HepG2 (cell line): Measurements from ENCODE around the gene CBFA2T2. TPM values are rescaled to one million over a fixed set of nuclear protein-coding genes. Genes with fewer than 3 reads are reported as not detected.

Experiments used
- EED ChIP-seq: sonication (generic); formaldehyde crosslinking; IDR thresholded peaks from 2 replicates; pipeline ENCODE4 v1.5.0; 2020; ENCODE audit warnings: mild to moderate bottlenecking, missing genetic modification reagents
- KLF12 ChIP-seq: sonication (generic); formaldehyde crosslinking; IDR thresholded peaks from 2 replicates; pipeline ENCODE4 v1.4.0; 2020; ENCODE audit warnings: missing genetic modification reagents, borderline replicate concordance
- NR2C2 ChIP-seq: sonication (generic); formaldehyde crosslinking; IDR thresholded peaks from 2 replicates; pipeline ENCODE4 v1.4.0; 2020; ENCODE audit warnings: missing genetic modification reagents, mild to moderate bottlenecking, moderate library complexity, borderline replicate concordance
- SIN3B ChIP-seq: fragments of 150-350 bp; IDR thresholded peaks from 2 replicates; pipeline ENCODE4 v1.6.1; 2014; ENCODE audit warnings: low read length
- ZNF234 ChIP-seq: sonication (generic); formaldehyde crosslinking; conservative IDR thresholded peaks from 2 replicates; pipeline ENCODE4 v1.5.1; 2020; ENCODE audit warnings: mild to moderate bottlenecking, missing genetic modification reagents
- polyA plus RNA-seq, 8 experiments: library from polyadenylated mRNA; depleted of rRNA in 3 of 8; stranded (reverse) in 7 of 8; unstranded in 1 of 8; fragments of >200 nt; fragmentation: Illumina TruSeq in 4 of 8; extraction: Trizol in 4 of 8; gene quantifications; 2 replicates each; pipeline versions ENCODE4 v1.2.1 to v1.2.3, GENCODE V29; 2011 to 2016; ENCODE audit warnings: low read depth in 4 of 8, missing spikeins in 1 of 8, mixed read lengths in 1 of 8; ENCODE audit not compliant: insufficient read depth in 1 of 8
- total RNA-seq, 5 experiments: library from RNA; depleted of rRNA; stranded (reverse); fragments of >200 nt; fragmentation: Illumina TruSeq; extraction: Trizol; gene quantifications; 2 replicates each; pipeline ENCODE4 v1.2.3, GENCODE V29; 2016; ENCODE audit warnings: low read depth in 1 of 5
- TF ChIP-seq, protein P1 (sequence below): sonication (generic); formaldehyde crosslinking; IDR thresholded peaks from 2 replicates; pipeline ENCODE4 v1.4.0; 2020; ENCODE audit warnings: missing genetic modification reagents
- TF ChIP-seq, protein P2 (sequence below): sonication (generic); formaldehyde crosslinking; IDR thresholded peaks from 2 replicates; pipeline ENCODE4 v1.5.0; 2020; ENCODE audit warnings: mild to moderate bottlenecking, missing genetic modification reagents, borderline replicate concordance
- TF ChIP-seq, protein P3 (sequence below): sonication (generic); formaldehyde crosslinking; IDR thresholded peaks from 2 replicates; pipeline ENCODE4 v1.5.1; 2020; ENCODE audit warnings: missing genetic modification reagents, mild to moderate bottlenecking, borderline replicate concordance
- TF ChIP-seq, protein P4 (sequence below): sonication (generic); formaldehyde crosslinking; IDR thresholded peaks from 2 replicates; pipeline ENCODE4 v1.4.0; 2020; ENCODE audit warnings: mild to moderate bottlenecking, missing genetic modification reagents

Gene CBFA2T2
- total and polyA plus RNA-seq, 2 of the 13 experiments (the other 11 are each of a cell fraction or from before 2014, with no cell fraction given), result 6.3 to 21.2 TPM

DNA sequence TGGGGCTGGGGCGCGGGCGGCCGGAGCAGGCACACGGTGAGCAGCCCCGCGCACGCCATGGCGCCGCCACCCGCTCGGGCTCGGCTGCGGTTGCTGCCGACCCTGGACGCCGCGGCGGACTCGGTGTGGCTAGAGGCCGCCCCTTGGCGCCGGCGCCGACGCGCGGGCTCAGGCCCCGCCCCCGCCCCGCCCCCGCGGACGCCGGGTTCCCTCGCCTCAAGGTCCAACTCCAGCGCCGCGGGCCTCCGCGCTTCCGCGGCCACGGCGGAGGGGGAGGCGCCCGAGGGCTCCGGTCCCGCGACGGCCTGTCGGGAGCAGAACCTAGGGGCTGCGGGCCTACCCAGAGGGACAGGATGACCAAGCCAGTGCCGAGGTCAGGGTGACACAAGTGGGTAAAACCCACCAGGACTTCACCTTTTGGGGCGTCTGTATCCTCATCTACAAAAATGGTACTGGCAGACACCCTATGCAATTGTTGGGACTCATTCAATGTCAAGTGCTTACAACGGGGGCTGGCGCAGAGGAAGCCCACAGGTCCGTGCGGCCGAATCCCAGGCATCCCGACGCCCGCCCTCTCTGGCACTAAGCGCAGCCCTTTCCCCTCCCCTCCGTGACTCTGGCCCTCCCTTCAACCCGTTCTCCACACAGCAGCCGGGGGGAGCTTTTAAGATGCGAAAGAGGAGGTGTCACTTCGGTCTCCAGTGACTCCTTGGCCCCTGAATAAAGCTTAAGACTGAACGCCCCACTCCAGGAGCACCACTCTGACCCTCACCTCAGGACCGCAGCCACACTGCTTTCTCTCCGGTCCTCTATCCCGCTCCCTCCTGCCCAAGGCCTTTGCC is 184.6 kb downstream of the CBFA2T2 start, which contains the start of gene NECAB3 (continued):
- TF ChIP-seq, protein P1, sequence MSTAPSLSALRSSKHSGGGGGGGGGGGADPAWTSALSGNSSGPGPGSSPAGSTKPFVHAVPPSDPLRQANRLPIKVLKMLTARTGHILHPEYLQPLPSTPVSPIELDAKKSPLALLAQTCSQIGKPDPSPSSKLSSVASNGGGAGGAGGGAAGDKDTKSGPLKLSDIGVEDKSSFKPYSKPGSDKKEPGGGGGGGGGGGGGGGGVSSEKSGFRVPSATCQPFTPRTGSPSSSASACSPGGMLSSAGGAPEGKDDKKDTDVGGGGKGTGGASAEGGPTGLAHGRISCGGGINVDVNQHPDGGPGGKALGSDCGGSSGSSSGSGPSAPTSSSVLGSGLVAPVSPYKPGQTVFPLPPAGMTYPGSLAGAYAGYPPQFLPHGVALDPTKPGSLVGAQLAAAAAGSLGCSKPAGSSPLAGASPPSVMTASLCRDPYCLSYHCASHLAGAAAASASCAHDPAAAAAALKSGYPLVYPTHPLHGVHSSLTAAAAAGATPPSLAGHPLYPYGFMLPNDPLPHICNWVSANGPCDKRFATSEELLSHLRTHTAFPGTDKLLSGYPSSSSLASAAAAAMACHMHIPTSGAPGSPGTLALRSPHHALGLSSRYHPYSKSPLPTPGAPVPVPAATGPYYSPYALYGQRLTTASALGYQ, result 0 out of 2 replicates have a peak, but pooled peaks have one; percentile 52
- peak; percentile 51; the same call in 1 of the 2 replicates for TF ChIP-seq EED (CRISPR knock-in tag)
- TF ChIP-seq KLF12, result peak; percentile 88
- TF ChIP-seq, protein P2, sequence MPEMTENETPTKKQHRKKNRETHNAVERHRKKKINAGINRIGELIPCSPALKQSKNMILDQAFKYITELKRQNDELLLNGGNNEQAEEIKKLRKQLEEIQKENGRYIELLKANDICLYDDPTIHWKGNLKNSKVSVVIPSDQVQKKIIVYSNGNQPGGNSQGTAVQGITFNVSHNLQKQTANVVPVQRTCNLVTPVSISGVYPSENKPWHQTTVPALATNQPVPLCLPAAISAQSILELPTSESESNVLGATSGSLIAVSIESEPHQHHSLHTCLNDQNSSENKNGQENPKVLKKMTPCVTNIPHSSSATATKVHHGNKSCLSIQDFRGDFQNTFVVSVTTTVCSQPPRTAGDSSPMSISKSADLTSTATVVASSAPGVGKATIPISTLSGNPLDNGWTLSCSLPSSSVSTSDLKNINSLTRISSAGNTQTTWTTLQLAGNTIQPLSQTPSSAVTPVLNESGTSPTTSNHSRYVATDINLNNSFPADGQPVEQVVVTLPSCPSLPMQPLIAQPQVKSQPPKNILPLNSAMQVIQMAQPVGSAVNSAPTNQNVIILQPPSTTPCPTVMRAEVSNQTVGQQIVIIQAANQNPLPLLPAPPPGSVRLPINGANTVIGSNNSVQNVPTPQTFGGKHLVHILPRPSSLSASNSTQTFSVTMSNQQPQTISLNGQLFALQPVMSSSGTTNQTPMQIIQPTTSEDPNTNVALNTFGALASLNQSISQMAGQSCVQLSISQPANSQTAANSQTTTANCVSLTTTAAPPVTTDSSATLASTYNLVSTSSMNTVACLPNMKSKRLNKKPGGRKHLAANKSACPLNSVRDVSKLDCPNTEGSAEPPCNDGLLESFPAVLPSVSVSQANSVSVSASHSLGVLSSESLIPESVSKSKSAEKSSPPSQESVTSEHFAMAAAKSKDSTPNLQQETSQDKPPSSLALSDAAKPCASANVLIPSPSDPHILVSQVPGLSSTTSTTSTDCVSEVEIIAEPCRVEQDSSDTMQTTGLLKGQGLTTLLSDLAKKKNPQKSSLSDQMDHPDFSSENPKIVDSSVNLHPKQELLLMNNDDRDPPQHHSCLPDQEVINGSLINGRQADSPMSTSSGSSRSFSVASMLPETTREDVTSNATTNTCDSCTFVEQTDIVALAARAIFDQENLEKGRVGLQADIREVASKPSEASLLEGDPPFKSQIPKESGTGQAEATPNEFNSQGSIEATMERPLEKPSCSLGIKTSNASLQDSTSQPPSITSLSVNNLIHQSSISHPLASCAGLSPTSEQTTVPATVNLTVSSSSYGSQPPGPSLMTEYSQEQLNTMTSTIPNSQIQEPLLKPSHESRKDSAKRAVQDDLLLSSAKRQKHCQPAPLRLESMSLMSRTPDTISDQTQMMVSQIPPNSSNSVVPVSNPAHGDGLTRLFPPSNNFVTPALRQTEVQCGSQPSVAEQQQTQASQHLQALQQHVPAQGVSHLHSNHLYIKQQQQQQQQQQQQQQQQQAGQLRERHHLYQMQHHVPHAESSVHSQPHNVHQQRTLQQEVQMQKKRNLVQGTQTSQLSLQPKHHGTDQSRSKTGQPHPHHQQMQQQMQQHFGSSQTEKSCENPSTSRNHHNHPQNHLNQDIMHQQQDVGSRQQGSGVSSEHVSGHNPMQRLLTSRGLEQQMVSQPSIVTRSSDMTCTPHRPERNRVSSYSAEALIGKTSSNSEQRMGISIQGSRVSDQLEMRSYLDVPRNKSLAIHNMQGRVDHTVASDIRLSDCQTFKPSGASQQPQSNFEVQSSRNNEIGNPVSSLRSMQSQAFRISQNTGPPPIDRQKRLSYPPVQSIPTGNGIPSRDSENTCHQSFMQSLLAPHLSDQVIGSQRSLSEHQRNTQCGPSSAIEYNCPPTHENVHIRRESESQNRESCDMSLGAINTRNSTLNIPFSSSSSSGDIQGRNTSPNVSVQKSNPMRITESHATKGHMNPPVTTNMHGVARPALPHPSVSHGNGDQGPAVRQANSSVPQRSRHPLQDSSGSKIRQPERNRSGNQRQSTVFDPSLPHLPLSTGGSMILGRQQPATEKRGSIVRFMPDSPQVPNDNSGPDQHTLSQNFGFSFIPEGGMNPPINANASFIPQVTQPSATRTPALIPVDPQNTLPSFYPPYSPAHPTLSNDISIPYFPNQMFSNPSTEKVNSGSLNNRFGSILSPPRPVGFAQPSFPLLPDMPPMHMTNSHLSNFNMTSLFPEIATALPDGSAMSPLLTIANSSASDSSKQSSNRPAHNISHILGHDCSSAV, result no peak
- TF ChIP-seq SIN3B, result no peak
- TF ChIP-seq, protein P3, sequence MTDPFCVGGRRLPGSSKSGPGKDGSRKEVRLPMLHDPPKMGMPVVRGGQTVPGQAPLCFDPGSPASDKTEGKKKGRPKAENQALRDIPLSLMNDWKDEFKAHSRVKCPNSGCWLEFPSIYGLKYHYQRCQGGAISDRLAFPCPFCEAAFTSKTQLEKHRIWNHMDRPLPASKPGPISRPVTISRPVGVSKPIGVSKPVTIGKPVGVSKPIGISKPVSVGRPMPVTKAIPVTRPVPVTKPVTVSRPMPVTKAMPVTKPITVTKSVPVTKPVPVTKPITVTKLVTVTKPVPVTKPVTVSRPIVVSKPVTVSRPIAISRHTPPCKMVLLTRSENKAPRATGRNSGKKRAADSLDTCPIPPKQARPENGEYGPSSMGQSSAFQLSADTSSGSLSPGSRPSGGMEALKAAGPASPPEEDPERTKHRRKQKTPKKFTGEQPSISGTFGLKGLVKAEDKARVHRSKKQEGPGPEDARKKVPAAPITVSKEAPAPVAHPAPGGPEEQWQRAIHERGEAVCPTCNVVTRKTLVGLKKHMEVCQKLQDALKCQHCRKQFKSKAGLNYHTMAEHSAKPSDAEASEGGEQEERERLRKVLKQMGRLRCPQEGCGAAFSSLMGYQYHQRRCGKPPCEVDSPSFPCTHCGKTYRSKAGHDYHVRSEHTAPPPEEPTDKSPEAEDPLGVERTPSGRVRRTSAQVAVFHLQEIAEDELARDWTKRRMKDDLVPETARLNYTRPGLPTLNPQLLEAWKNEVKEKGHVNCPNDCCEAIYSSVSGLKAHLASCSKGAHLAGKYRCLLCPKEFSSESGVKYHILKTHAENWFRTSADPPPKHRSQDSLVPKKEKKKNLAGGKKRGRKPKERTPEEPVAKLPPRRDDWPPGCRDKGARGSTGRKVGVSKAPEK (CRISPR knock-in tag), result peak; percentile 63; the same call in 1 of the 2 replicates
- TF ChIP-seq ZNF234 (CRISPR knock-in tag), result no peak
- peak; percentile 74 for TF ChIP-seq NR2C2 (CRISPR knock-in tag)
- TF ChIP-seq, protein P4, sequence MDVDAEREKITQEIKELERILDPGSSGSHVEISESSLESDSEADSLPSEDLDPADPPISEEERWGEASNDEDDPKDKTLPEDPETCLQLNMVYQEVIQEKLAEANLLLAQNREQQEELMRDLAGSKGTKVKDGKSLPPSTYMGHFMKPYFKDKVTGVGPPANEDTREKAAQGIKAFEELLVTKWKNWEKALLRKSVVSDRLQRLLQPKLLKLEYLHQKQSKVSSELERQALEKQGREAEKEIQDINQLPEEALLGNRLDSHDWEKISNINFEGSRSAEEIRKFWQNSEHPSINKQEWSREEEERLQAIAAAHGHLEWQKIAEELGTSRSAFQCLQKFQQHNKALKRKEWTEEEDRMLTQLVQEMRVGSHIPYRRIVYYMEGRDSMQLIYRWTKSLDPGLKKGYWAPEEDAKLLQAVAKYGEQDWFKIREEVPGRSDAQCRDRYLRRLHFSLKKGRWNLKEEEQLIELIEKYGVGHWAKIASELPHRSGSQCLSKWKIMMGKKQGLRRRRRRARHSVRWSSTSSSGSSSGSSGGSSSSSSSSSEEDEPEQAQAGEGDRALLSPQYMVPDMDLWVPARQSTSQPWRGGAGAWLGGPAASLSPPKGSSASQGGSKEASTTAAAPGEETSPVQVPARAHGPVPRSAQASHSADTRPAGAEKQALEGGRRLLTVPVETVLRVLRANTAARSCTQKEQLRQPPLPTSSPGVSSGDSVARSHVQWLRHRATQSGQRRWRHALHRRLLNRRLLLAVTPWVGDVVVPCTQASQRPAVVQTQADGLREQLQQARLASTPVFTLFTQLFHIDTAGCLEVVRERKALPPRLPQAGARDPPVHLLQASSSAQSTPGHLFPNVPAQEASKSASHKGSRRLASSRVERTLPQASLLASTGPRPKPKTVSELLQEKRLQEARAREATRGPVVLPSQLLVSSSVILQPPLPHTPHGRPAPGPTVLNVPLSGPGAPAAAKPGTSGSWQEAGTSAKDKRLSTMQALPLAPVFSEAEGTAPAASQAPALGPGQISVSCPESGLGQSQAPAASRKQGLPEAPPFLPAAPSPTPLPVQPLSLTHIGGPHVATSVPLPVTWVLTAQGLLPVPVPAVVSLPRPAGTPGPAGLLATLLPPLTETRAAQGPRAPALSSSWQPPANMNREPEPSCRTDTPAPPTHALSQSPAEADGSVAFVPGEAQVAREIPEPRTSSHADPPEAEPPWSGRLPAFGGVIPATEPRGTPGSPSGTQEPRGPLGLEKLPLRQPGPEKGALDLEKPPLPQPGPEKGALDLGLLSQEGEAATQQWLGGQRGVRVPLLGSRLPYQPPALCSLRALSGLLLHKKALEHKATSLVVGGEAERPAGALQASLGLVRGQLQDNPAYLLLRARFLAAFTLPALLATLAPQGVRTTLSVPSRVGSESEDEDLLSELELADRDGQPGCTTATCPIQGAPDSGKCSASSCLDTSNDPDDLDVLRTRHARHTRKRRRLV, result no peak
